ENCODE data around the gene PTER.

The PTER gene, protein sequence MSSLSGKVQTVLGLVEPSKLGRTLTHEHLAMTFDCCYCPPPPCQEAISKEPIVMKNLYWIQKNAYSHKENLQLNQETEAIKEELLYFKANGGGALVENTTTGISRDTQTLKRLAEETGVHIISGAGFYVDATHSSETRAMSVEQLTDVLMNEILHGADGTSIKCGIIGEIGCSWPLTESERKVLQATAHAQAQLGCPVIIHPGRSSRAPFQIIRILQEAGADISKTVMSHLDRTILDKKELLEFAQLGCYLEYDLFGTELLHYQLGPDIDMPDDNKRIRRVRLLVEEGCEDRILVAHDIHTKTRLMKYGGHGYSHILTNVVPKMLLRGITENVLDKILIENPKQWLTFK

GRCh38 chr10:16436758-16437539 is at the start of gene PTER:
Gene PTER, plus strand, starts transcription at chr10:16437010. Its CDS starts 47,375 bp downstream, at chr10:16484385.
- Mint-ChIP-seq H3K27ac (peak within 1 kb of the TSS; percentile 45 to 87 (median 62)), H3K27me3 (ENCODE audit: low read depth) (peaks cover 10% of the 10 kb centered on the region)

GRCh38 chr10:16392531-16393069 is 44.2 kb upstream of the PTER start:
- Mint-ChIP-seq H3K27ac (no peak overlapping the region), H3K4me3 (no peak overlapping the region), H3K27me3 (ENCODE audit: low read depth) (no peaks in the 10 kb centered on the region), H3K9me3 (no peaks in the 10 kb centered on the region), H3K36me3 (ENCODE audit: low read depth) (no peaks in the 10 kb centered on the region), H3K4me1 (no peaks in the 10 kb centered on the region)
- TF ChIP-seq, protein P1, sequence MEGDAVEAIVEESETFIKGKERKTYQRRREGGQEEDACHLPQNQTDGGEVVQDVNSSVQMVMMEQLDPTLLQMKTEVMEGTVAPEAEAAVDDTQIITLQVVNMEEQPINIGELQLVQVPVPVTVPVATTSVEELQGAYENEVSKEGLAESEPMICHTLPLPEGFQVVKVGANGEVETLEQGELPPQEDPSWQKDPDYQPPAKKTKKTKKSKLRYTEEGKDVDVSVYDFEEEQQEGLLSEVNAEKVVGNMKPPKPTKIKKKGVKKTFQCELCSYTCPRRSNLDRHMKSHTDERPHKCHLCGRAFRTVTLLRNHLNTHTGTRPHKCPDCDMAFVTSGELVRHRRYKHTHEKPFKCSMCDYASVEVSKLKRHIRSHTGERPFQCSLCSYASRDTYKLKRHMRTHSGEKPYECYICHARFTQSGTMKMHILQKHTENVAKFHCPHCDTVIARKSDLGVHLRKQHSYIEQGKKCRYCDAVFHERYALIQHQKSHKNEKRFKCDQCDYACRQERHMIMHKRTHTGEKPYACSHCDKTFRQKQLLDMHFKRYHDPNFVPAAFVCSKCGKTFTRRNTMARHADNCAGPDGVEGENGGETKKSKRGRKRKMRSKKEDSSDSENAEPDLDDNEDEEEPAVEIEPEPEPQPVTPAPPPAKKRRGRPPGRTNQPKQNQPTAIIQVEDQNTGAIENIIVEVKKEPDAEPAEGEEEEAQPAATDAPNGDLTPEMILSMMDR (IDR thresholded peaks at IDR 0.05; ENCODE audit: unreplicated experiment in 3 of 3), result no peak

More at GRCh38 chr10:16436758-16437539, at the start of gene PTER:
- TF ChIP-seq, protein P1 (IDR thresholded peaks at IDR 0.05; ENCODE audit: unreplicated experiment in 3 of 3), result no peak
- H3K4me1 Mint-ChIP-seq, result peaks cover 20% of the 10 kb centered on the region
- no peaks in the 10 kb centered on the region for H3K9me3 Mint-ChIP-seq
- no peaks in the 10 kb centered on the region for H3K36me3 Mint-ChIP-seq (ENCODE audit: low read depth)
- peak within 1 kb of the TSS; percentile 86 to 91 (median 88) for H3K4me3 Mint-ChIP-seq

- peaks cover 3% of the 10 kb centered on the region for H3K27me3 Mint-ChIP-seq (ENCODE audit: low read depth)
- no peaks in the 10 kb centered on the region for H3K4me1 Mint-ChIP-seq
- no peaks in the 10 kb centered on the region for H3K9me3 Mint-ChIP-seq
- TF ChIP-seq, protein P1 (IDR thresholded peaks at IDR 0.05; ENCODE audit: unreplicated experiment in 3 of 3), result no peak
- no peak overlapping the region for H3K4me3 Mint-ChIP-seq
- H3K27ac Mint-ChIP-seq, result no peak overlapping the region
- H3K36me3 Mint-ChIP-seq (ENCODE audit: low read depth), result no peaks in the 10 kb centered on the region
These were observed 43.4 kb upstream of the PTER start for GRCh38 chr10:16393271-16393858.

- no peak overlapping the region for H3K4me3 Mint-ChIP-seq
- no peaks in the 10 kb centered on the region for H3K4me1 Mint-ChIP-seq
- TF ChIP-seq, protein P1 (IDR thresholded peaks at IDR 0.05; ENCODE audit: unreplicated experiment in 3 of 3), result no peak
- H3K9me3 Mint-ChIP-seq, result no peaks in the 10 kb centered on the region
- H3K27ac Mint-ChIP-seq, result no peak overlapping the region
- H3K27me3 Mint-ChIP-seq (ENCODE audit: low read depth), result peaks cover 7% of the 10 kb centered on the region
- H3K36me3 Mint-ChIP-seq (ENCODE audit: low read depth), result no peaks in the 10 kb centered on the region
These were observed 35.4 kb upstream of the PTER start for GRCh38 chr10:16401416-16401815.

- Mint-ChIP-seq H3K27ac (no peak overlapping the region), H3K36me3 (ENCODE audit: low read depth) (no peaks in the 10 kb centered on the region), H3K4me1 (no peaks in the 10 kb centered on the region), H3K9me3 (no peaks in the 10 kb centered on the region), H3K27me3 (ENCODE audit: low read depth) (peaks cover 4% of the 10 kb centered on the region), H3K4me3 (no peak overlapping the region)
- TF ChIP-seq, protein P1 (IDR thresholded peaks at IDR 0.05; ENCODE audit: unreplicated experiment in 3 of 3), result no peak
These were observed 28.4 kb upstream of the PTER start for GRCh38 chr10:16408379-16408778.

Data from nephron (organoid).